ENCODE data around the gene CTXND1.
A peak's percentile ranks its signal among the peaks of the same experiment; 100 is the strongest.

The CTXND1 gene

GRCh38 chr15:80208758-80209734 is 43.0 kb downstream of the CTXND1 start:
- DNase-seq, result no peak

- DNase-seq, result no peak
These were observed 44.1 kb downstream of the CTXND1 start for GRCh38 chr15:80207887-80208286.

GRCh38 chr15:80204231-80204630 is 47.8 kb downstream of the CTXND1 start:
- peak; percentile 20 for DNase-seq

GRCh38 chr15:80203361-80203885 is 48.6 kb downstream of the CTXND1 start:
- DNase-seq, result no peak

GRCh38 chr15:80202641-80203360 is 49.2 kb downstream of the CTXND1 start:
- DNase-seq, result peak; percentile 2

GRCh38 chr15:80202016-80202315 is 50.0 kb downstream of the CTXND1 start:
- DNase-seq, result no peak

- DNase-seq, result no peak
These were observed 50.6 kb downstream of the CTXND1 start for GRCh38 chr15:80201256-80202015.

- peak; percentile 72 for DNase-seq
These were observed 52.1 kb downstream of the CTXND1 start for GRCh38 chr15:80199869-80200268.

GRCh38 chr15:80199366-80199765 is 52.6 kb downstream of the CTXND1 start:
- peak; percentile 91 for DNase-seq

GRCh38 chr15:80194914-80195313 is 57.1 kb downstream of the CTXND1 start:
- no peak for DNase-seq

- no peak for DNase-seq
These were observed 57.8 kb downstream of the CTXND1 start for GRCh38 chr15:80194186-80194585.

GRCh38 chr15:80191897-80192595 is 60.0 kb downstream of the CTXND1 start:
- no peak for DNase-seq

- no peak for DNase-seq
These were observed 60.8 kb downstream of the CTXND1 start for GRCh38 chr15:80191198-80191597.

GRCh38 chr15:80188251-80188650 is 63.8 kb downstream of the CTXND1 start:
- DNase-seq, result no peak

GRCh38 chr15:80186597-80186996 is 65.4 kb downstream of the CTXND1 start:
- no peak for DNase-seq

GRCh38 chr15:80186066-80186465 is 65.9 kb downstream of the CTXND1 start:
- DNase-seq, result no peak

GRCh38 chr15:80185152-80185551 is 66.9 kb downstream of the CTXND1 start:
- no peak for DNase-seq

- no peak for DNase-seq
These were observed 67.5 kb downstream of the CTXND1 start for GRCh38 chr15:80184554-80184953.

GRCh38 chr15:80183886-80184285 is 68.1 kb downstream of the CTXND1 start:
- DNase-seq, result no peak

GRCh38 chr15:80183306-80183705 is 68.7 kb downstream of the CTXND1 start:
- DNase-seq, result no peak

- DNase-seq, result no peak
These were observed 69.3 kb downstream of the CTXND1 start for GRCh38 chr15:80182611-80183261.

GRCh38 chr15:80180986-80181385 is 71.0 kb downstream of the CTXND1 start:
- DNase-seq, result no peak
